GM12878 (cell line): ENCODE data around the gene LTA. TPM values are rescaled to one million over a fixed set of nuclear protein-coding genes. Genes with fewer than 3 reads are reported as not detected.

Experiments used
- BACH1 ChIP-seq: fragments of 450-650 bp; IDR thresholded peaks from 2 replicates; pipeline ENCODE4 v1.6.1; 2017; ENCODE audit warnings: mild to moderate bottlenecking, borderline replicate concordance
- CBFB ChIP-seq: IDR thresholded peaks from 2 replicates; pipeline ENCODE4 v1.6.1; 2016; ENCODE audit warnings: antibody characterized with exemption, low read depth
- CBX3 ChIP-seq: fragments of 200-600 bp; sonication (generic); IDR thresholded peaks from 2 replicates; pipeline ENCODE4 v1.6.1; 2016; ENCODE audit warnings: low read depth, borderline replicate concordance
- EED ChIP-seq: sonication (generic); IDR thresholded peaks from 2 replicates; pipeline ENCODE4 v1.6.1; 2016; ENCODE audit warnings: antibody characterized with exemption, low read depth
- KAT2A ChIP-seq: conservative IDR thresholded peaks from 2 replicates; pipeline ENCODE4 v1.6.1; 2011; ENCODE audit warnings: low read depth, low read length; ENCODE audit not compliant: control insufficient read depth
- KLF5 ChIP-seq: fragments of 450-650 bp; IDR thresholded peaks from 2 replicates; pipeline ENCODE4 v1.6.1; 2014; ENCODE audit warnings: mild to moderate bottlenecking; ENCODE audit not compliant: partially characterized antibody
- NFIC ChIP-seq: IDR thresholded peaks from 2 replicates; pipeline ENCODE4 v1.6.1; 2012; ENCODE audit warnings: low read depth, mild to moderate bottlenecking, inconsistent platforms, low read length, moderate library complexity
- NR2C1 ChIP-seq: fragments of 450-650 bp; IDR thresholded peaks from 2 replicates; pipeline ENCODE4 v1.6.1; 2017; ENCODE audit warnings: antibody characterized with exemption, mild to moderate bottlenecking, moderate library complexity
- NR2C2 ChIP-seq: IDR thresholded peaks from 2 replicates; pipeline ENCODE4 v1.6.1; 2011; ENCODE audit warnings: borderline replicate concordance, low read depth; ENCODE audit not compliant: control insufficient read depth, insufficient read length
- STAT1 ChIP-seq: fragments of 450-650 bp; conservative IDR thresholded peaks from 2 replicates; pipeline ENCODE4 v1.6.1; 2014; ENCODE audit warnings: antibody characterized with exemption, mild to moderate bottlenecking
- STAT3 ChIP-seq: IDR thresholded peaks from 2 replicates; pipeline ENCODE4 v1.6.1; 2011; ENCODE audit warnings: low read depth, low read length, improper control_type of control experiment
- WRNIP1 ChIP-seq: IDR thresholded peaks from 2 replicates; pipeline ENCODE4 v1.6.1; 2011; ENCODE audit warnings: low read depth, low read length, improper control_type of control experiment, borderline replicate concordance
- ZSCAN29 ChIP-seq: fragments of 450-650 bp; IDR thresholded peaks from 2 replicates; pipeline ENCODE4 v1.6.1; 2017; ENCODE audit warnings: mild to moderate bottlenecking, moderate library complexity
- polyA plus RNA-seq, 11 experiments: library from polyadenylated mRNA; depleted of rRNA in 4 of 11; unstranded in 6 of 11; stranded (reverse) in 5 of 11; fragments of >200 nt; fragmentation: Nextera tagmentation in 4 of 11; fragmentation: Illumina TruSeq in 1 of 11; extraction: Ambion mirVana in 4 of 11; extraction: Trizol in 1 of 11; gene quantifications; 1 replicate in 1 of 11; 2 replicates in 10 of 11; pipeline versions ENCODE4 v1.2.1 to v1.2.3, GENCODE V29; 2011 to 2016; ENCODE audit warnings: inconsistent platforms in 2 of 11, missing spikeins in 2 of 11, low read depth in 1 of 11
- total RNA-seq, 4 experiments: library from RNA; depleted of rRNA in 3 of 4; stranded (reverse); fragments of >200 nt in 3 of 4; fragmentation: Illumina TruSeq in 1 of 4; extraction: Trizol in 1 of 4; gene quantifications; 2 replicates each; pipeline versions ENCODE4 v1.2.1 to v1.2.3, GENCODE V29; 2013 to 2021
- TF ChIP-seq, protein P1 (sequence below): IDR thresholded peaks from 2 replicates; pipeline ENCODE4 v1.6.1; 2012; ENCODE audit warnings: mild to moderate bottlenecking, low read depth, low read length
- TF ChIP-seq, protein P2 (sequence below): IDR thresholded peaks from 2 replicates; pipeline ENCODE4 v1.6.1; 2011; ENCODE audit warnings: low read depth, mild to moderate bottlenecking, low read length, moderate library complexity, borderline replicate concordance; ENCODE audit errors: extremely low read depth
- TF ChIP-seq, protein P3 (sequence below): IDR thresholded peaks from 2 replicates; pipeline ENCODE4 v1.6.1; 2011; ENCODE audit warnings: low read depth, low read length, improper control_type of control experiment, borderline replicate concordance
- TF ChIP-seq, protein P4 (sequence below): IDR thresholded peaks from 2 replicates; pipeline ENCODE4 v1.6.1; 2011; ENCODE audit warnings: borderline replicate concordance, low read depth, mild to moderate bottlenecking, moderate library complexity, low read length; ENCODE audit not compliant: insufficient read depth, poor library complexity, severe bottlenecking
- TF ChIP-seq, protein P5 (sequence below): fragments of 450-650 bp; formaldehyde crosslinking; IDR thresholded peaks from 2 replicates; pipeline ENCODE4 v1.4.0; 2022; ENCODE audit warnings: mild to moderate bottlenecking, moderate library complexity
- TF ChIP-seq, protein P6 (sequence below): fragments of 450-650 bp; IDR thresholded peaks from 2 replicates; pipeline ENCODE4 v1.6.1; 2017; ENCODE audit warnings: low read depth, mild to moderate bottlenecking, moderate library complexity

Gene LTA
- total and polyA plus RNA-seq, 10 of the 15 experiments (the other 5 are each of a cell fraction or from before 2014, with no cell fraction given), result 27.5 to 100 (median 75.1) TPM

DNA sequence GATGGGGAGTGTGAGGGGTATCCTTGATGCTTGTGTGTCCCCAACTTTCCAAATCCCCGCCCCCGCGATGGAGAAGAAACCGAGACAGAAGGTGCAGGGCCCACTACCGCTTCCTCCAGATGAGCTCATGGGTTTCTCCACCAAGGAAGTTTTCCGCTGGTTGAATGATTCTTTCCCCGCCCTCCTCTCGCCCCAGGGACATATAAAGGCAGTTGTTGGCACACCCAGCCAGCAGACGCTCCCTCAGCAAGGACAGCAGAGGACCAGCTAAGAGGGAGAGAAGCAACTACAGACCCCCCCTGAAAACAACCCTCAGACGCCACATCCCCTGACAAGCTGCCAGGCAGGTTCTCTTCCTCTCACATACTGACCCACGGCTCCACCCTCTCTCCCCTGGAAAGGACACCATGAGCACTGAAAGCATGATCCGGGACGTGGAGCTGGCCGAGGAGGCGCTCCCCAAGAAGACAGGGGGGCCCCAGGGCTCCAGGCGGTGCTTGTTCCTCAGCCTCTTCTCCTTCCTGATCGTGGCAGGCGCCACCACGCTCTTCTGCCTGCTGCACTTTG, 3.3 kb downstream of the LTA start, which contains the start of gene TNF (continued):
- TF ChIP-seq, protein P1, sequence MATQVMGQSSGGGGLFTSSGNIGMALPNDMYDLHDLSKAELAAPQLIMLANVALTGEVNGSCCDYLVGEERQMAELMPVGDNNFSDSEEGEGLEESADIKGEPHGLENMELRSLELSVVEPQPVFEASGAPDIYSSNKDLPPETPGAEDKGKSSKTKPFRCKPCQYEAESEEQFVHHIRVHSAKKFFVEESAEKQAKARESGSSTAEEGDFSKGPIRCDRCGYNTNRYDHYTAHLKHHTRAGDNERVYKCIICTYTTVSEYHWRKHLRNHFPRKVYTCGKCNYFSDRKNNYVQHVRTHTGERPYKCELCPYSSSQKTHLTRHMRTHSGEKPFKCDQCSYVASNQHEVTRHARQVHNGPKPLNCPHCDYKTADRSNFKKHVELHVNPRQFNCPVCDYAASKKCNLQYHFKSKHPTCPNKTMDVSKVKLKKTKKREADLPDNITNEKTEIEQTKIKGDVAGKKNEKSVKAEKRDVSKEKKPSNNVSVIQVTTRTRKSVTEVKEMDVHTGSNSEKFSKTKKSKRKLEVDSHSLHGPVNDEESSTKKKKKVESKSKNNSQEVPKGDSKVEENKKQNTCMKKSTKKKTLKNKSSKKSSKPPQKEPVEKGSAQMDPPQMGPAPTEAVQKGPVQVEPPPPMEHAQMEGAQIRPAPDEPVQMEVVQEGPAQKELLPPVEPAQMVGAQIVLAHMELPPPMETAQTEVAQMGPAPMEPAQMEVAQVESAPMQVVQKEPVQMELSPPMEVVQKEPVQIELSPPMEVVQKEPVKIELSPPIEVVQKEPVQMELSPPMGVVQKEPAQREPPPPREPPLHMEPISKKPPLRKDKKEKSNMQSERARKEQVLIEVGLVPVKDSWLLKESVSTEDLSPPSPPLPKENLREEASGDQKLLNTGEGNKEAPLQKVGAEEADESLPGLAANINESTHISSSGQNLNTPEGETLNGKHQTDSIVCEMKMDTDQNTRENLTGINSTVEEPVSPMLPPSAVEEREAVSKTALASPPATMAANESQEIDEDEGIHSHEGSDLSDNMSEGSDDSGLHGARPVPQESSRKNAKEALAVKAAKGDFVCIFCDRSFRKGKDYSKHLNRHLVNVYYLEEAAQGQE, result no peak
- TF ChIP-seq KLF5 (no peak), EED (peak; percentile 87; the same call in 1 of the 2 replicates), NR2C1 (no peak), NFIC (no peak), CBFB (peak; percentile 96), CBX3 (no peak), STAT3 (no peak), BACH1 (no peak; the same call in 1 of the 2 replicates), KAT2A (no peak), ZSCAN29 (no peak), WRNIP1 (no peak), STAT1 (no peak), NR2C2 (no peak)
- TF ChIP-seq, protein P2, sequence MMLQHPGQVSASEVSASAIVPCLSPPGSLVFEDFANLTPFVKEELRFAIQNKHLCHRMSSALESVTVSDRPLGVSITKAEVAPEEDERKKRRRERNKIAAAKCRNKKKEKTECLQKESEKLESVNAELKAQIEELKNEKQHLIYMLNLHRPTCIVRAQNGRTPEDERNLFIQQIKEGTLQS, result no peak
- TF ChIP-seq, protein P3, sequence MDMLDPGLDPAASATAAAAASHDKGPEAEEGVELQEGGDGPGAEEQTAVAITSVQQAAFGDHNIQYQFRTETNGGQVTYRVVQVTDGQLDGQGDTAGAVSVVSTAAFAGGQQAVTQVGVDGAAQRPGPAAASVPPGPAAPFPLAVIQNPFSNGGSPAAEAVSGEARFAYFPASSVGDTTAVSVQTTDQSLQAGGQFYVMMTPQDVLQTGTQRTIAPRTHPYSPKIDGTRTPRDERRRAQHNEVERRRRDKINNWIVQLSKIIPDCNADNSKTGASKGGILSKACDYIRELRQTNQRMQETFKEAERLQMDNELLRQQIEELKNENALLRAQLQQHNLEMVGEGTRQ, result no peak
- TF ChIP-seq, protein P4, sequence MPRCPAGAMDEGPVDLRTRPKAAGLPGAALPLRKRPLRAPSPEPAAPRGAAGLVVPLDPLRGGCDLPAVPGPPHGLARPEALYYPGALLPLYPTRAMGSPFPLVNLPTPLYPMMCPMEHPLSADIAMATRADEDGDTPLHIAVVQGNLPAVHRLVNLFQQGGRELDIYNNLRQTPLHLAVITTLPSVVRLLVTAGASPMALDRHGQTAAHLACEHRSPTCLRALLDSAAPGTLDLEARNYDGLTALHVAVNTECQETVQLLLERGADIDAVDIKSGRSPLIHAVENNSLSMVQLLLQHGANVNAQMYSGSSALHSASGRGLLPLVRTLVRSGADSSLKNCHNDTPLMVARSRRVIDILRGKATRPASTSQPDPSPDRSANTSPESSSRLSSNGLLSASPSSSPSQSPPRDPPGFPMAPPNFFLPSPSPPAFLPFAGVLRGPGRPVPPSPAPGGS, result peak; percentile 66
- TF ChIP-seq, protein P5, sequence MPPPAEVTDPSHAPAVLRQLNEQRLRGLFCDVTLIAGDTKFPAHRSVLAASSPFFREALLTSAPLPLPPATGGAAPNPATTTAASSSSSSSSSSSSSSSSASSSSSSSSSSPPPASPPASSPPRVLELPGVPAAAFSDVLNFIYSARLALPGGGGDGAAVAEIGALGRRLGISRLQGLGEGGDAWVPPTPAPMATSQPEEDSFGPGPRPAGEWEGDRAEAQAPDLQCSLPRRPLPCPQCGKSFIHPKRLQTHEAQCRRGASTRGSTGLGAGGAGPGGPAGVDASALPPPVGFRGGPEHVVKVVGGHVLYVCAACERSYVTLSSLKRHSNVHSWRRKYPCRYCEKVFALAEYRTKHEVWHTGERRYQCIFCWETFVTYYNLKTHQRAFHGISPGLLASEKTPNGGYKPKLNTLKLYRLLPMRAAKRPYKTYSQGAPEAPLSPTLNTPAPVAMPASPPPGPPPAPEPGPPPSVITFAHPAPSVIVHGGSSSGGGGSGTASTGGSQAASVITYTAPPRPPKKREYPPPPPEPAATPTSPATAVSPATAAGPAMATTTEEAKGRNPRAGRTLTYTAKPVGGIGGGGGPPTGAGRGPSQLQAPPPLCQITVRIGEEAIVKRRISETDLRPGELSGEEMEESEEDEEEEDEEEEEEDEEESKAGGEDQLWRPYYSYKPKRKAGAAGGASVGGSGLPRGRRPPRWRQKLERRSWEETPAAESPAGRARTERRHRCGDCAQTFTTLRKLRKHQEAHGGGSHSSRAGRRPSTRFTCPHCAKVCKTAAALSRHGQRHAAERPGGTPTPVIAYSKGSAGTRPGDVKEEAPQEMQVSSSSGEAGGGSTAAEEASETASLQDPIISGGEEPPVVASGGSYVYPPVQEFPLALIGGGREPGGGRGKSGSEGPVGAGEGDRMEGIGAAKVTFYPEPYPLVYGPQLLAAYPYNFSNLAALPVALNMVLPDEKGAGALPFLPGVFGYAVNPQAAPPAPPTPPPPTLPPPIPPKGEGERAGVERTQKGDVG (CRISPR knock-in tag), result no peak
- TF ChIP-seq, protein P6, sequence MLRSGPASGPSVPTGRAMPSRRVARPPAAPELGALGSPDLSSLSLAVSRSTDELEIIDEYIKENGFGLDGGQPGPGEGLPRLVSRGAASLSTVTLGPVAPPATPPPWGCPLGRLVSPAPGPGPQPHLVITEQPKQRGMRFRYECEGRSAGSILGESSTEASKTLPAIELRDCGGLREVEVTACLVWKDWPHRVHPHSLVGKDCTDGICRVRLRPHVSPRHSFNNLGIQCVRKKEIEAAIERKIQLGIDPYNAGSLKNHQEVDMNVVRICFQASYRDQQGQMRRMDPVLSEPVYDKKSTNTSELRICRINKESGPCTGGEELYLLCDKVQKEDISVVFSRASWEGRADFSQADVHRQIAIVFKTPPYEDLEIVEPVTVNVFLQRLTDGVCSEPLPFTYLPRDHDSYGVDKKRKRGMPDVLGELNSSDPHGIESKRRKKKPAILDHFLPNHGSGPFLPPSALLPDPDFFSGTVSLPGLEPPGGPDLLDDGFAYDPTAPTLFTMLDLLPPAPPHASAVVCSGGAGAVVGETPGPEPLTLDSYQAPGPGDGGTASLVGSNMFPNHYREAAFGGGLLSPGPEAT, result peak; percentile 41; the same call in 1 of the 2 replicates
